CD4-positive, alpha-beta T cell treated with Interleukin-12 subunit alpha and Interleukin-12 subunit beta, for 1 hour (primary cell): Measurements from ENCODE around the gene RAB8A.
"Not testable (repeated sequence)": the region's sequence is repeated elsewhere in the genome, so short reads cannot be mapped to it uniquely, and the experiment has no call there.

Experiments used
- DNase-seq: peaks from one replicate; pipeline ENCODE4 v3.0.0-alpha.2; 2020

The RAB8A gene

GRCh38 chr19:16078759-16079707 is 32.7 kb upstream of the RAB8A start:
- DNase-seq: peak; percentile 89

DNA sequence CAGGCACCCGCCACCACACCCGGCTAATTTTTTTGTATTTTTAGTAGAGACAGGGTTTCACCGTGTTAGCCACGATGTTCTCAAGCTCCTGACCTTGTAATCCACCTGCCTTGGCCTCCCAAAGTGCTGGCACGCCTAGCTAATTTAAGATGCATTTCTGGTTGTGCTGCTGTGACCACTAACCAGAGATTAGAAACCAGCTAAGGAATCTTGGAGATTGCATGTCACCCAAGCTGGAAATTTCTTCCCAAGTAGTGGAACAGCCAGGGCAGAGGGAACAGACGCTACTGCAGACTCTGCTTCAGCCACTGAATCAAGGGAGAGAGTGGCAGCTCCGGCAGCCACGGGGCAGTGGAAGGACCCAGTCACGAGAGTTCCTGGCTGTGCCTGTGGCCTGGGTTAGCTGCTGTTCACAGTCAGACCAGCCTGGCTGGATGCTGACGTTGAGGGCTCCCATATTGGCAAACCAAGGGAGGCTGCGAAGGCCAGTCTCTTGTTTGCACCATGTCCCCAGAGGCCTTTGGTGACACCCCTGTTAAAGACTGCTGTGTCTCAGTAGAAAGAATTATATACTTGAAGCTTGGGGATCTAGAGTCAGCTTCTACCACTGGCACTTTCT is 27.5 kb upstream of the RAB8A start:
- DNase-seq: no peak

DNA sequence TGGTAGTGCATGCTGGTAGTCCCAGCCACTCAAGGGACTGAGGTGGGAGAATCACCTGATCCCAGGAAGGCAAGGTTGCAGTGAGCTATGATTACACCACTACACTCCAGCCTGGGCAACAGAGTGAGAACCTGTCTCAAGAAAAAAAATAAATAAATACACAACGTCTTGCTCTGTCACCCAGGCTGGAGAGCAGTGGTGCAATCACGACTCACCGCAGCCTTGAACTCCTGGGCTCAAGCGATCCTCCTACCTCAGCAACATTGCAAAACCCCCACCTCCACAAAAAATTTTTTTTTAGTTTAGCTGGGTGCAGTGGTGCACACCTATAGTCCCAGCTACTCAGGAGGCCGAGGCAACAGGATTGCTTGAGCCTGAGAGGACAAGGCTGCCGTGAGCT is 26.6 kb upstream of the RAB8A start:
- no peak for DNase-seq

DNA sequence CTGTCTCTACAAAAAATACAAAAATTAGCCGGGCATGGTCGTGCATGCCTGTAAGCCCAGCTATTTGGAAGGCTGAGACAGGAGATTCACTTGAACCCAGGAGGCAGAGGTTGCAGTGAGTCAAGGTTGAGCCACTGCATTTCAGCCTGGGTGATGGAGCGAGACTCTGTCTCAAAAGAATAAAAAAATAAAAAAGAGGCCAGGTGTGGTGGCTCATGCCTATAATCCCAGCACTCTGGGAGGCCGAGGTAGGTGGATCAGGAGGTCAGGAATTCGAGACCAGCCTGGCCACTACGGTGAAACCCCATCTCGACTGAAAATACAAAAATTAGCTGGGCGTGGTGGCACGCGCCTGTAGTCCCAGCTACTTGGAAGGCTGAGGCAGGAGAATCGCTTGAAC is 24.3 kb upstream of the RAB8A start:
- DNase-seq: not testable (repeated sequence)

- DNase-seq: no peak
Measured at GRCh38 chr19:16087940-16088339, 23.7 kb upstream of the RAB8A start.

DNA sequence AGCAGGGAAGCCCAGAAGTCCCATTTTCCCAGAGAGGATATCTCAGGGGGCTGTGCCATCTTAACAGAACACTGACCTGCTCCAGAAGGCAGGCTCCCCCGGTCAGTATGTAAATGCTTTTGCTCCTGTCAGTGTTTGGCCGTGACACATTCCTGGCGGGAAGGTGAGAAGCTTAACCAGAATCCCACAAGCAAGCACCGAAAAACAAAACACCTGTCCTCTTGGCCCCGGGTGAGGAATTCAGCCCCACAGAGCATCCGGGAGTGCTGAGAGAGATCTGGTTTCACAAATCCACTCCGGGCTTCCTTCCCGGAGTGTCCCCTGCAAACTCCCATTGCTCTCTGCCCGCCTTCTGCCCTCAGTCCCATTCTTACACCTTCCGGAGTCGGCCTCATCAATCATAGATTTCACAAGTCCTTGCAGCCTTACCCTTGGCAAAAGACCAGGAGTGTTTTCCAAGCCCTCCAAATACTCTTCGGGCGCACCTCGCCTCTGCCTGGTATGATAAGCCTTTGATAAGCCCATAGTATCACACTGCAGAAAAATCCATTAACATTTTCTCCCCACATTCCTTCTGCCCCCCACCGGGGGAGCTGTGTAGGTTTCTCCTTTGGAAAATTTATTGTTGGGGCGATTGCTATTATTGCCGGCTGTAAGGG is 23.2 kb upstream of the RAB8A start:
- no peak for DNase-seq

GRCh38 chr19:16089010-16089846 is 22.5 kb upstream of the RAB8A start:
- DNase-seq: no peak

DNA sequence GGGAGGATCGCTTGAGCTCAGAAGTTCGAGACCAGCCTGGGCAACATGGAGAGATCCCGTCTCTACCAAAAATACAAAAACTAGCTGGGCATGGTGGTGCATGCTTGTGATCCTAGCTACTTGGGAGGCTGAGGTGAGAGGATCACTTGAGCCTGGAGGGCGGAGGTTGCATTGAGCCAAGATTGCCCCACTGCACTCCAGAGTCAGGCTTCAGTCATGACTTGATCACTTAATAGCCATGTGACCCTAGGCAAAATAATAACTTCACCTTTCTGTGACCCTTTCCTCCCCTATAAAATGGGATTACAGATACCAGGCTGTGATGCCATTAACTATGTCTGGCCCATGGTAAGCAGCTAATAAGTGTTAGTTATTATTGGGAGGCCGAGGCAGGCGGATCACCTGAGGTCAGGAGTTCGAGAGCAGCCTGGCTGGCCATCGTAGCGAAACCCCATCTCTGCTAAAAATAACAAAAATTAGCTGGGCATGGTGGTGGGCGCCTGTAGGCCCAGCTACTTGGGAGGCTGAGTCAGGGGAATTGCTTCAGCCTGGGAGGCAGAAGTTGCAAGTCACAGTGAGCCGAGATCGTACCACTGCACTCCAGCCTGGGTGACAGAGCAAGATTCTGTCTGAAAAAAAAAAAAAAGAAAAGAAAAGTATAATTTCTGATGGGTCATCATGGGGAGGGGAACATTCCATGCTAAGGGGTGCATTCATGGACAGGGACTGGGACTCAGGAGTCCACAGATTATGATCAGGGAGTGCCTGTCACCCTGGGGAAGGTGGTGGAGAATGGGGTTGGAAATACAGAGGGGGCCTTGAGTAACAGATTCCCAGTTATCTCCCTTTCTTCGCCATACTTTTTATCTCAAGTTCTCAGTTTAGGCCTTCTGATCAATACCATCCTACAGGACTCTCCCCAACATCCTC is 19.9 kb upstream of the RAB8A start:
- DNase-seq: no peak

DNA sequence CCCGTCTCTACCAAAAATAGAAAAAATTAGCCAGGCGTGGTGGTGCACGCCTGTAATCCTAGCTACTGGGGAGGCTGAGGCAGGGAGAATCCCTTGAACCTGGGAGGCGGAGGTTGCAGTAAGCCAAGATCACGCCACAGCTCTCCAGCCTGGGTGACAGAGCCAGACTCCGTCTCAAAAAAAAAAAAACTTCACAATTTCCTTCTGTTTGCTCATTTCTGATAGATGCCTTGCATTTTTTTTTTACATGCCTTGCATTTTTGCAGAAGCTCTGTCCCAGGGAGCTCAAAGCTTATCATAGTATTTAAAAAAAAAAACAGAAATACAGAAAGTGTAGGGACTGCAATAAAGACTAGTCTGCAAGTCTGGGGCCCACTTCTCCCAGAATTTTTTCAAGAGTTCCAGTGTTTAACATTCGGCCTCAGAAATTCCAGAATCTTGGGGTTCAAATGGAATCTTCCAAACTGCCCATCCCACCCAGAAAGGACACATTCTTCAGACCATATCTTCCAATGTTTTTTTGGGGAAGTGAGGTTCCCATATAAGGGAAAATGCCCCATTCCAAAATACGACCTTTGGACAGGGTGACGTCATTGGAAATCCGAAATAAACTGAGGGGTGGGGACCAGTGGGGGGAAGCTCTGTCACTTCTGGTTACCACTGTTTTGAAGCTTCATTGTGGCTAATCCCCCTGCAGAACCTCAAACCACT is 17.2 kb upstream of the RAB8A start:
- DNase-seq: no peak

DNA sequence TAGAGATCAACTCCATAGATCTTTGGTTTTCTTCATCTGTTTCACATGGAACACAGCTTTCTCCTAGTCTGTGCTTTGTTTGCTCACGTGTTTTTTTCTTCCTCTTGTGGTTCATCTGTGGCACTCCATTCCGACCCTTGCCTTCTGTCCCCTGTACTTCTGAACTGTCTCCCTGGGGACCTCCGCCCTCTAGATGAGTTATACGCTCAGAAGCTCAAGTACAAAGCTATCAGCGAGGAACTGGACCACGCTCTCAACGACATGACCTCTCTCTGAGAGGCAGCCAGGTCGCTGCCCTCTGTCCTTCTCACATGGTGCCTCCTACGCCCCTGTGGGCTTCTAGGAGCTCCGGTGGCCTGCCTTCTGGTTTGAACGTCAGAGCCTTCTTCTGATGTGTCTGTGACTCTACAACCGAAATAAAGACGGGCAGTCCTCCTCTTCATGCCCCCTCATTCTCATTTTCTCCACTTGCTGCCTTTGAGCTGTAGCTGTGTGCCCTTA is 16.6 kb upstream of the RAB8A start:
- no peak for DNase-seq

GRCh38 chr19:16096280-16096855 is 15.3 kb upstream of the RAB8A start:
- no peak for DNase-seq

- DNase-seq: no peak
Measured at GRCh38 chr19:16098416-16098768, 13.3 kb upstream of the RAB8A start.

- no peak for DNase-seq
Measured at GRCh38 chr19:16098821-16099220, 12.9 kb upstream of the RAB8A start.

GRCh38 chr19:16099314-16099965 is 12.2 kb upstream of the RAB8A start:
- DNase-seq: not testable (repeated sequence)

- no peak for DNase-seq
Measured at GRCh38 chr19:16100524-16100923, 11.2 kb upstream of the RAB8A start.

DNA sequence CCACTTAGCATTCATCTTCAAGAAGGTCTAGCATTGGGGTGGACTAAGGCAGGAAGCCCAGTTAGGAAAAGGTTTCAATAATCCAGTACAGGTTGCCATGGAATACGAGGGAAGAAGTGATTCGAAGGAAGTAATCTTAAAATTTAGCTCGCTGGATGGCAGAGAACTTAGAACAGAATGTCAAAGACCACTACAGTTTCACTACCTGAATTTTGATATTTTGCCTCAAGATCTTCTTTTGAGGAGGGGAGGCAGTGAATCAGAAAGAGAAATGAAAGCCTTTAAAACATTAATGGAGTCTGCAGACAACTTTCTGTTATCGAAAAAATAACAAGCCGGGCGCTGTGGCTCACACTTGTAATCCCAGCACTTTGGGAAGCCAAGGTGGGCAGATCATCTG is 7.0 kb upstream of the RAB8A start:
- no peak for DNase-seq

- DNase-seq: no peak
Measured at GRCh38 chr19:16106121-16106520, 5.6 kb upstream of the RAB8A start.

GRCh38 chr19:16111909-16112752 is 442 bp downstream of the RAB8A start:
- DNase-seq: no peak

DNA sequence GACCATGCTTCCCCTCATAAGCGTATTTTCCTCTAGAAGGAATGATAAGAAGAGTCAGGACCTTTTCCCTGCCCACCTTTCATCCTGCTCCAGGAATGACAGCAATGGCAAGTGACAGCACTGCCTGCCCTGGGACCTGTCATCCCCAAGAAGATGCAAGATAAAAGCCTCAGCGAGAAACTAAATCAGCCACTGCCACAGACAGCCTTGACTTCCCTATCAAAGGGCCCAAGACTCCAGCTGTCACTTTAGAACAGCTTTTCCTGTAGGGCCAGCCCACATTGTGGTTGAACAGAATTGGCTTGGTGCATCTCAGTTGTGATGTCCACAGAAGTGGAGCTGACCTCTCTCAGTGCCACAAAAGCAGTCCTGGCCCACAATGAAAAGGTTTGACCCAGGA is 1.1 kb downstream of the RAB8A start:
- no peak for DNase-seq
